HepG2 (cell line): ENCODE results near the gene EDAR.

Experiments used
- ASH2L ChIP-seq: fragments of 300-600, 200-600 bp; sonication (generic); IDR thresholded peaks from 2 replicates; pipeline ENCODE4 v1.7.0; 2017; ENCODE audit warnings: low read depth, mild to moderate bottlenecking, moderate library complexity, mixed read lengths, low read length; ENCODE audit not compliant: insufficient read length
- ATF7-NPFF ChIP-seq: sonication (generic); formaldehyde crosslinking; IDR thresholded peaks from 2 replicates; pipeline ENCODE4 v1.8.1; 2023; ENCODE audit warnings: mild to moderate bottlenecking, low read depth, missing genetic modification reagents, moderate library complexity
- FOXA1 ChIP-seq, 2 experiments: fragments of 450-650 bp in 1 of 2; sonication (generic) in 1 of 2; formaldehyde crosslinking in 1 of 2; IDR thresholded peaks; 2 replicates each; pipeline versions ENCODE4 v1.4.0 to v1.6.1; 2016 to 2020; ENCODE audit warnings: missing genetic modification reagents in 1 of 2
- FOXK2 ChIP-seq: fragments of 450-650 bp; IDR thresholded peaks from 2 replicates; pipeline ENCODE4 v1.6.1; 2016
- FOXM1 ChIP-seq: sonication (generic); formaldehyde crosslinking; IDR thresholded peaks from 2 replicates; pipeline ENCODE4 v1.5.0; 2020; ENCODE audit warnings: missing genetic modification reagents
- MLXIP ChIP-seq: sonication (generic); formaldehyde crosslinking; IDR thresholded peaks from 2 replicates; pipeline ENCODE4 v1.9.0; 2021; ENCODE audit warnings: missing genetic modification reagents, borderline replicate concordance
- MYPOP ChIP-seq: sonication (generic); formaldehyde crosslinking; IDR thresholded peaks from 2 replicates; pipeline ENCODE4 v1.8.1; 2023; ENCODE audit warnings: mild to moderate bottlenecking, moderate library complexity, missing genetic modification reagents
- PATZ1 ChIP-seq: sonication (generic); formaldehyde crosslinking; IDR thresholded peaks from 2 replicates; pipeline ENCODE4 v1.4.0; 2020; ENCODE audit warnings: missing genetic modification reagents
- POLR2AphosphoS5 ChIP-seq: IDR thresholded peaks from 2 replicates; pipeline ENCODE4 v1.6.1; 2012; ENCODE audit warnings: low read depth, low read length
- SIN3A ChIP-seq: IDR thresholded peaks from 2 replicates; pipeline ENCODE4 v1.6.1; 2011; ENCODE audit warnings: low read depth, mild to moderate bottlenecking, control low read depth, low read length, borderline replicate concordance
- YY1 ChIP-seq: IDR thresholded peaks from 2 replicates; pipeline ENCODE4 v1.6.1; 2011; ENCODE audit warnings: low read length, low read depth, moderate library complexity, mild to moderate bottlenecking; ENCODE audit not compliant: insufficient read depth, insufficient replicate concordance
- ZNF704 ChIP-seq: sonication (generic); formaldehyde crosslinking; IDR thresholded peaks from 2 replicates; pipeline ENCODE4 v1.8.1; 2023; ENCODE audit warnings: mild to moderate bottlenecking, inconsistent platforms, moderate library complexity, missing genetic modification reagents, borderline replicate concordance

GRCh38 chr2:109029490-109030201 lies 40.6 kb upstream of the EDAR start:
- TF ChIP-seq PATZ1 (no peak), FOXK2 (no peak), SIN3A (no peak), YY1 (no peak), ZNF704 (CRISPR knock-in tag) (no peak), FOXA1 (IDR thresholded peaks at IDR 0.05) (no peak), FOXA1 (CRISPR knock-in tag; IDR thresholded peaks at IDR 0.05) (no peak), MYPOP (CRISPR knock-in tag) (no peak), MLXIP (CRISPR knock-in tag) (no peak), ATF7-NPFF (CRISPR knock-in tag) (no peak), POLR2AphosphoS5 (no peak), ASH2L (no peak), FOXM1 (CRISPR knock-in tag) (no peak)
